Keratinocyte (primary cell): Measurements from ENCODE around the gene FOXC1. TPM values are rescaled to one million over a fixed set of nuclear protein-coding genes. Genes with fewer than 3 reads are reported as not detected.

Experiments used
- DNase-seq: peaks from one replicate; pipeline ENCODE4 v3.0.0-alpha.2; 2011; ENCODE audit warnings: low read depth, missing footprints, low spot score
- FAIRE-seq: peaks from 2 replicates; lab custom pipeline; 2011; peaks lifted over from hg19 to GRCh38; lab: Jason Lieb, UNC
- H2AFZ ChIP-seq: 2 replicates; pipeline ENCODE4 v1.6.0; 2012; ENCODE audit warnings: low read length, control low read depth, inconsistent platforms; ENCODE audit not compliant: control insufficient read depth
- H3K27ac ChIP-seq: 2 replicates; pipeline ENCODE4 v1.5.1; 2011; ENCODE audit warnings: low read length; ENCODE audit not compliant: control insufficient read depth, insufficient read depth
- H3K27me3 ChIP-seq: 3 replicates; pipeline ENCODE4 v1.6.0; 2011; ENCODE audit warnings: low read length; ENCODE audit not compliant: control insufficient read depth, insufficient read depth; ENCODE audit errors: extremely low read depth
- H3K36me3 ChIP-seq, 2 experiments: 2 replicates in 1 of 2; 3 replicates in 1 of 2; pipeline ENCODE4 v1.5.1; 2011; ENCODE audit warnings: low read length in 2 of 2, mild to moderate bottlenecking in 1 of 2; ENCODE audit not compliant: control insufficient read depth in 2 of 2, insufficient read depth in 2 of 2; ENCODE audit errors: extremely low read depth in 1 of 2
- H3K4me1 ChIP-seq: 3 replicates; pipeline ENCODE4 v1.5.1; 2011; ENCODE audit warnings: low read length; ENCODE audit not compliant: control insufficient read depth, insufficient read depth; ENCODE audit errors: extremely low read depth
- H3K4me2 ChIP-seq: 3 replicates; pipeline ENCODE4 v1.6.0; 2011; ENCODE audit warnings: low read depth, low read length; ENCODE audit not compliant: control insufficient read depth, insufficient read depth; ENCODE audit errors: extremely low read depth
- H3K4me3 ChIP-seq, 3 experiments: fragments of 200-600 bp in 1 of 3; sonication (generic) in 1 of 3; 2 replicates in 2 of 3; 3 replicates in 1 of 3; pipeline ENCODE4 v1.5.1; 2011 to 2016; ENCODE audit warnings: low read length in 3 of 3, mild to moderate bottlenecking in 3 of 3, control low read depth in 2 of 3, inconsistent platforms in 1 of 3, low read depth in 1 of 3, mixed read lengths in 1 of 3, mixed run types in 1 of 3, moderate library complexity in 1 of 3; ENCODE audit not compliant: control insufficient read depth in 2 of 3, insufficient read depth in 2 of 3; ENCODE audit errors: extremely low read depth in 1 of 3
- H3K79me2 ChIP-seq: 2 replicates; pipeline ENCODE4 v1.6.0; 2012; ENCODE audit warnings: low read length; ENCODE audit not compliant: control insufficient read depth, insufficient read depth
- H3K9ac ChIP-seq: 3 replicates; pipeline ENCODE4 v1.6.0; 2011; ENCODE audit warnings: low read length; ENCODE audit not compliant: control insufficient read depth, insufficient read depth; ENCODE audit errors: extremely low read depth
- H3K9me1 ChIP-seq: 3 replicates; pipeline ENCODE4 v1.6.0; 2011; ENCODE audit warnings: low read length; ENCODE audit not compliant: control insufficient read depth, insufficient read depth; ENCODE audit errors: extremely low read depth
- H3K9me3 ChIP-seq: 2 replicates; pipeline ENCODE4 v1.5.1; 2012; ENCODE audit warnings: low read depth, low read length; ENCODE audit not compliant: control insufficient read depth
- H4K20me1 ChIP-seq: 3 replicates; pipeline ENCODE4 v1.6.0; 2011; ENCODE audit warnings: low read length; ENCODE audit not compliant: control insufficient read depth, insufficient read depth; ENCODE audit errors: extremely low read depth
- CTCF ChIP-seq, 3 experiments: IDR thresholded peaks in 1 of 3; conservative IDR thresholded peaks in 1 of 3; optimal IDR thresholded peaks in 1 of 3; 2 replicates in 2 of 3; 3 replicates in 1 of 3; pipeline versions ENCODE3 to v1.5.1; 2011; ENCODE audit warnings: low read length in 3 of 3, mild to moderate bottlenecking in 3 of 3, moderate library complexity in 2 of 3, control low read depth in 1 of 3, inconsistent platforms in 1 of 3; ENCODE audit not compliant: insufficient read depth in 2 of 3; ENCODE audit errors: extremely low read depth in 1 of 3
- EZH2 ChIP-seq: IDR thresholded peaks from one replicate; pipeline ENCODE4 v1.6.1; 2012; ENCODE audit warnings: inconsistent platforms, mild to moderate bottlenecking, low read length, moderate library complexity
- dilution Hi-C: fragments of 300-500 bp; cut with MboI; formaldehyde crosslinking; loops from one replicate; pipeline ENCODE4 v1.7.0; 2020; ENCODE audit warnings: low sequenced_read_pairs; ENCODE audit not compliant: extremely low pct_ligation_motif_present
- polyA plus RNA-seq, 5 experiments: library from polyadenylated mRNA; depleted of rRNA in 3 of 5; stranded (reverse) in 3 of 5; stranded (forward) in 1 of 5; unstranded in 1 of 5; fragments of >200 nt; gene quantifications; 1 replicate in 1 of 5; 2 replicates in 3 of 5; 3 replicates in 1 of 5; pipeline versions ENCODE4 v1.2.1 to v1.2.3, GENCODE V29; 2011 to 2012; ENCODE audit warnings: missing spikeins in 2 of 5, low read depth in 1 of 5, low replicate concordance in 1 of 5

The FOXC1 gene
- polyA plus RNA-seq, 1 donor (not counting 4 experiments of a cell fraction or from before 2014, with no cell fraction given), result 4.3 TPM

GRCh38 chr6:1606780-1607515 is 2.8 kb upstream of the FOXC1 start:
- peak overlapping the region in 1 of 3 experiments; percentile 52 for H3K4me3 ChIP-seq

GRCh38 chr6:1607516-1608221 is 2.0 kb upstream of the FOXC1 start:
- no peak overlapping the region for H3K9ac ChIP-seq
- H3K4me2 ChIP-seq, result peak overlapping the region; percentile 22
- H3K27ac ChIP-seq, result no peak overlapping the region
- FAIRE-seq, result no peak
- peaks cover 18% of the 10 kb centered on the region for H3K4me1 ChIP-seq
- H4K20me1 ChIP-seq, result no peaks in the 10 kb centered on the region
- H3K9me1 ChIP-seq, result no peaks in the 10 kb centered on the region
- H3K27me3 ChIP-seq, result peaks cover 49% of the 10 kb centered on the region
- H3K4me3 ChIP-seq, result peak overlapping the region in 2 of 3 experiments; percentile 2 to 52
- no peak overlapping the region for H2AFZ ChIP-seq
- no peaks in the 10 kb centered on the region for H3K36me3 ChIP-seq
- dilution Hi-C loops, result no loop called here
- H3K9me3 ChIP-seq, result no peaks in the 10 kb centered on the region
- TF ChIP-seq EZH2 (peak; percentile 80), CTCF (optimal IDR thresholded peaks at IDR 0.05 in 1 of 3, IDR thresholded peaks at IDR 0.05 in 1 of 3, conservative IDR thresholded peaks at IDR 0.05 in 1 of 3; ENCODE audit: extremely low read depth in 1 of 3, insufficient read depth in 2 of 3, low read length in 3 of 3) (no peak)
- H3K79me2 ChIP-seq, result peaks cover 18% of the 10 kb centered on the region
- DNase-seq, result no peak

More at GRCh38 chr6:1606780-1607515, 2.8 kb upstream of the FOXC1 start:
- H3K36me3 ChIP-seq, result no peaks in the 10 kb centered on the region
- FAIRE-seq (no peak), DNase-seq (no peak)
- H2AFZ ChIP-seq, result no peak overlapping the region
- no peak for TF ChIP-seq CTCF (optimal IDR thresholded peaks at IDR 0.05 in 1 of 3, IDR thresholded peaks at IDR 0.05 in 1 of 3, conservative IDR thresholded peaks at IDR 0.05 in 1 of 3; ENCODE audit: extremely low read depth in 1 of 3, insufficient read depth in 2 of 3, low read length in 3 of 3)
- no peak for TF ChIP-seq EZH2
- H3K9me1 ChIP-seq, result no peaks in the 10 kb centered on the region
- peak overlapping the region; percentile 22 for H3K4me2 ChIP-seq
- H3K9ac ChIP-seq, result no peak overlapping the region
- no peaks in the 10 kb centered on the region for H4K20me1 ChIP-seq
- dilution Hi-C loops, result no loop called here
- H3K27ac ChIP-seq, result no peak overlapping the region
- no peaks in the 10 kb centered on the region for H3K9me3 ChIP-seq
- H3K4me1 ChIP-seq, result peaks cover 14% of the 10 kb centered on the region
- peaks cover 49% of the 10 kb centered on the region for H3K27me3 ChIP-seq
- peaks cover 11% of the 10 kb centered on the region for H3K79me2 ChIP-seq
